ENCODE measurements around the gene TRABD2A. TPM values are rescaled to one million over a fixed set of nuclear protein-coding genes. Genes with fewer than 3 reads are reported as not detected.

TRABD2A gene
- total RNA-seq, 6 experiments from 2014 or later, result 0.20 to 2.4 (median 0.43) TPM; not detected in 1

DNA sequence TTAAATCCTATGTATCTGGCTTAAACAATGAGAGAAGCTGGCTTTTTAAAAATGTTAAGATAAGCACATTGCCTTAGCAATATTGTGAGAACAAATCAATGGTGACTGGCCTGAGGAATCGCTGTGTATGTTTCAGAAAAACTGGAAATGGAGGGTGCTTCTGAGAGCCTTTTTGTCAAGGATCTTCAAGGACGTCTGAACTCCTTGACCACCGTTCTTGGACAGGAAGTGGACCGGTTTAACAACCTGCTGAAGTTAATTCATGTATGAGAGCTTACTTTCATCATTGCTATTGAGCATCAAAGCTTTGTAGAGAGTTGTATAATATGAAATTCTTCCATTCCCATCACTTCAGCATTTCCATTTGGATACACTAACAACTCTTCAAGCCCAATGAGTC lies 72.6 kb downstream of the TRABD2A start:
- no peak overlapping the region for H3K4me3 ChIP-seq
- no peaks in the 10 kb centered on the region for H3K9me3 ChIP-seq
- no peaks in the 10 kb centered on the region for H3K27me3 ChIP-seq
- no peaks in the 10 kb centered on the region for H3K4me1 ChIP-seq
- H3K27ac ChIP-seq, result no peak overlapping the region
- TF ChIP-seq POLR2A (IDR thresholded peaks at IDR 0.05), result no peak
- TF ChIP-seq, protein P1, sequence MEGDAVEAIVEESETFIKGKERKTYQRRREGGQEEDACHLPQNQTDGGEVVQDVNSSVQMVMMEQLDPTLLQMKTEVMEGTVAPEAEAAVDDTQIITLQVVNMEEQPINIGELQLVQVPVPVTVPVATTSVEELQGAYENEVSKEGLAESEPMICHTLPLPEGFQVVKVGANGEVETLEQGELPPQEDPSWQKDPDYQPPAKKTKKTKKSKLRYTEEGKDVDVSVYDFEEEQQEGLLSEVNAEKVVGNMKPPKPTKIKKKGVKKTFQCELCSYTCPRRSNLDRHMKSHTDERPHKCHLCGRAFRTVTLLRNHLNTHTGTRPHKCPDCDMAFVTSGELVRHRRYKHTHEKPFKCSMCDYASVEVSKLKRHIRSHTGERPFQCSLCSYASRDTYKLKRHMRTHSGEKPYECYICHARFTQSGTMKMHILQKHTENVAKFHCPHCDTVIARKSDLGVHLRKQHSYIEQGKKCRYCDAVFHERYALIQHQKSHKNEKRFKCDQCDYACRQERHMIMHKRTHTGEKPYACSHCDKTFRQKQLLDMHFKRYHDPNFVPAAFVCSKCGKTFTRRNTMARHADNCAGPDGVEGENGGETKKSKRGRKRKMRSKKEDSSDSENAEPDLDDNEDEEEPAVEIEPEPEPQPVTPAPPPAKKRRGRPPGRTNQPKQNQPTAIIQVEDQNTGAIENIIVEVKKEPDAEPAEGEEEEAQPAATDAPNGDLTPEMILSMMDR (IDR thresholded peaks at IDR 0.05), result no peak
- 73% methylated on average over 4 of the region's 4 CpGs for WGBS (ENCODE audit: insufficient coverage, low coverage, low lambda C conversion rate, missing lambda C conversion rate)
- H3K36me3 ChIP-seq, result no peaks in the 10 kb centered on the region
- intact Hi-C loops (cut with DNase I), result no loop called here
- DNase-seq, result no peak
- no peak for ATAC-seq

GRCh38 chr2:84807063-84807485 lies 73.8 kb downstream of the TRABD2A start:
- Histone ChIP-seq H3K27ac (no peak overlapping the region), H3K9me3 (no peaks in the 10 kb centered on the region), H3K4me1 (no peaks in the 10 kb centered on the region), H3K4me3 (no peak overlapping the region), H3K27me3 (no peaks in the 10 kb centered on the region), H3K36me3 (no peaks in the 10 kb centered on the region)
- peak in 3 of 4 donors; percentile 29 to 42 (median 36) for ATAC-seq
- DNase-seq, result no peak
- TF ChIP-seq POLR2A (IDR thresholded peaks at IDR 0.05), result no peak
- TF ChIP-seq, protein P1 (IDR thresholded peaks at IDR 0.05), result no peak
- intact Hi-C loops (cut with DNase I), result no loop called here
- WGBS (ENCODE audit: insufficient coverage, low coverage, low lambda C conversion rate, missing lambda C conversion rate), result 60% methylated on average over 4 of the region's 4 CpGs

DNA sequence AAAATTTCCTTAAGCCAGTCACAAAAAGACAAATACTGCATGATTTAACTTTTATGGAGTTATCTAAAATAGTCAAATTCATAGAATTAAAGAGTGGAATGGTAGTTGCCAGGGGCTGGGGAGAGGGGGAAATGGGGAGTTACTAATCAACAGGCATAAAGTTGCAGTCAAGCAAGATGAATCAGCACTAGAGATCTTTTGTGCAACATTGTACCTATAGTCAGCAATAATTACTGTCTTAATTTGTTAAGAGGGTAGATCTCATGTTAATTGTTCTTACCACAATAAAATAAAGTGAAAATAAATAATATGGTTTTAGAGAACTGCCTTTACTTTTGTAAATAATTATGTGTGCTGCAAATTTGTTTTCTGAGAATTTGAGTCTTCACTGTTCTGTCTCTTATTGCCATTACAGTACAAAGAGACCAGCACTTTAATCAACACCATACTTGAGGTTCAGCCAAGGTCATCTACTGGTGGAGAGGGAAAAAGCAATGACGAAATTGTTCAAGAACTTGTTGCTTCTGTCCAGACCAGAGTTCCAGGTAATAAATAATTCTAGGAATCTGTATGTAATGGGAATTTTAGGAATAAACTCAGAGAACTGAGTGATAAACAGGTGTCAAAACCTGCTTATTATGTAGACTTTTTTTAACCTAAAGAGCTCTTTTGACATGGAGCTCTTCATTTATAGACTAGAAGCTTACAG lies 75.5 kb downstream of the TRABD2A start:
- Histone ChIP-seq H3K36me3 (no peaks in the 10 kb centered on the region), H3K4me3 (no peak overlapping the region), H3K27me3 (no peaks in the 10 kb centered on the region), H3K4me1 (no peaks in the 10 kb centered on the region), H3K9me3 (no peaks in the 10 kb centered on the region), H3K27ac (no peak overlapping the region)
- no peak for TF ChIP-seq POLR2A (IDR thresholded peaks at IDR 0.05)
- TF ChIP-seq, protein P1 (IDR thresholded peaks at IDR 0.05), result no peak
- ATAC-seq (no peak), DNase-seq (no peak)
- intact Hi-C loops (cut with DNase I), result no loop called here
- WGBS (ENCODE audit: insufficient coverage, low coverage, low lambda C conversion rate, missing lambda C conversion rate), result 41% methylated on average over 1 of the region's 1 CpG

GRCh38 chr2:84801811-84802210 lies 79.1 kb downstream of the TRABD2A start:
- 70% methylated on average over 2 of the region's 2 CpGs for WGBS (ENCODE audit: insufficient coverage, low coverage, low lambda C conversion rate, missing lambda C conversion rate)
- H3K4me1 ChIP-seq, result no peaks in the 10 kb centered on the region
- intact Hi-C loops (cut with DNase I), result no loop called here
- no peak overlapping the region for H3K27ac ChIP-seq
- no peaks in the 10 kb centered on the region for H3K9me3 ChIP-seq
- no peaks in the 10 kb centered on the region for H3K27me3 ChIP-seq
- no peak for ATAC-seq
- TF ChIP-seq POLR2A (IDR thresholded peaks at IDR 0.05), result no peak
- TF ChIP-seq, protein P1 (IDR thresholded peaks at IDR 0.05), result no peak
- DNase-seq, result no peak
- no peak overlapping the region for H3K4me3 ChIP-seq
- H3K36me3 ChIP-seq, result no peaks in the 10 kb centered on the region
